Measurements from ENCODE around the gene DNAJC3. TPM values are rescaled to one million over a fixed set of nuclear protein-coding genes. Genes with fewer than 3 reads are reported as not detected.

DNAJC3 gene
- total and polyA plus RNA-seq, 2 experiments from 2014 or later, result 27.1 to 91.4 TPM

GRCh38 chr13:95629071-95629470, 47.9 kb upstream of the DNAJC3 start:
- WGBS (ENCODE audit: low lambda C conversion rate, missing lambda C conversion rate), result 88% methylated on average over 4 of the region's 4 CpGs
- H3K9me2 ChIP-seq (replicated peaks; ENCODE audit: insufficient read depth), result no peaks in the 10 kb centered on the region
- no peak overlapping the region for H3K27ac ChIP-seq
- H3K4me2 ChIP-seq, result no peak overlapping the region
- no peaks in the 10 kb centered on the region for H4K20me1 ChIP-seq (ENCODE audit: insufficient read depth, poor library complexity, severe bottlenecking)
- no peaks in the 10 kb centered on the region for H3K4me1 ChIP-seq (ENCODE audit: insufficient read depth)
- H3K4me3 ChIP-seq, result no peak overlapping the region
- H3K36me3 ChIP-seq (replicated peaks; ENCODE audit: insufficient read depth, low read depth), result no peaks in the 10 kb centered on the region
- H3K79me2 ChIP-seq, result no peaks in the 10 kb centered on the region
- TF ChIP-seq, protein P1, sequence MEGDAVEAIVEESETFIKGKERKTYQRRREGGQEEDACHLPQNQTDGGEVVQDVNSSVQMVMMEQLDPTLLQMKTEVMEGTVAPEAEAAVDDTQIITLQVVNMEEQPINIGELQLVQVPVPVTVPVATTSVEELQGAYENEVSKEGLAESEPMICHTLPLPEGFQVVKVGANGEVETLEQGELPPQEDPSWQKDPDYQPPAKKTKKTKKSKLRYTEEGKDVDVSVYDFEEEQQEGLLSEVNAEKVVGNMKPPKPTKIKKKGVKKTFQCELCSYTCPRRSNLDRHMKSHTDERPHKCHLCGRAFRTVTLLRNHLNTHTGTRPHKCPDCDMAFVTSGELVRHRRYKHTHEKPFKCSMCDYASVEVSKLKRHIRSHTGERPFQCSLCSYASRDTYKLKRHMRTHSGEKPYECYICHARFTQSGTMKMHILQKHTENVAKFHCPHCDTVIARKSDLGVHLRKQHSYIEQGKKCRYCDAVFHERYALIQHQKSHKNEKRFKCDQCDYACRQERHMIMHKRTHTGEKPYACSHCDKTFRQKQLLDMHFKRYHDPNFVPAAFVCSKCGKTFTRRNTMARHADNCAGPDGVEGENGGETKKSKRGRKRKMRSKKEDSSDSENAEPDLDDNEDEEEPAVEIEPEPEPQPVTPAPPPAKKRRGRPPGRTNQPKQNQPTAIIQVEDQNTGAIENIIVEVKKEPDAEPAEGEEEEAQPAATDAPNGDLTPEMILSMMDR (IDR thresholded peaks at IDR 0.05; ENCODE audit: poor library complexity), result no peak
- TF ChIP-seq EZH2phosphoT487 (IDR thresholded peaks at IDR 0.05; ENCODE audit: low read depth, severe bottlenecking, unreplicated experiment) (no peak), EZH2 (IDR thresholded peaks at IDR 0.05; ENCODE audit: borderline replicate concordance) (no peak)
- no peak overlapping the region for H2AFZ ChIP-seq
- DNase-seq (ENCODE audit: low spot score), result no peak
- no peaks in the 10 kb centered on the region for H3K27me3 ChIP-seq
- no peaks in the 10 kb centered on the region for H3K9me3 ChIP-seq (ENCODE audit: low read depth)

GRCh38 chr13:95630593-95630992, 46.3 kb upstream of the DNAJC3 start:
- WGBS (ENCODE audit: low lambda C conversion rate, missing lambda C conversion rate), result 93% methylated on average over 3 of the region's 3 CpGs
- H3K27ac ChIP-seq, result no peak overlapping the region
- H2AFZ ChIP-seq, result no peak overlapping the region
- H4K20me1 ChIP-seq (ENCODE audit: insufficient read depth, poor library complexity, severe bottlenecking), result no peaks in the 10 kb centered on the region
- no peaks in the 10 kb centered on the region for H3K9me3 ChIP-seq (ENCODE audit: low read depth)
- H3K9me2 ChIP-seq (replicated peaks; ENCODE audit: insufficient read depth), result no peaks in the 10 kb centered on the region
- TF ChIP-seq EZH2 (IDR thresholded peaks at IDR 0.05; ENCODE audit: borderline replicate concordance) (no peak), EZH2phosphoT487 (IDR thresholded peaks at IDR 0.05; ENCODE audit: low read depth, severe bottlenecking, unreplicated experiment) (no peak)
- TF ChIP-seq, protein P1 (IDR thresholded peaks at IDR 0.05; ENCODE audit: poor library complexity), result no peak
- H3K4me3 ChIP-seq, result no peak overlapping the region
- no peaks in the 10 kb centered on the region for H3K27me3 ChIP-seq
- no peaks in the 10 kb centered on the region for H3K4me1 ChIP-seq (ENCODE audit: insufficient read depth)
- no peaks in the 10 kb centered on the region for H3K36me3 ChIP-seq (replicated peaks; ENCODE audit: insufficient read depth, low read depth)
- no peak overlapping the region for H3K4me2 ChIP-seq
- no peak for DNase-seq (ENCODE audit: low spot score)
- no peaks in the 10 kb centered on the region for H3K79me2 ChIP-seq

GRCh38 chr13:95636853-95637252, 40.1 kb upstream of the DNAJC3 start:
- no peaks in the 10 kb centered on the region for H3K27me3 ChIP-seq
- TF ChIP-seq EZH2 (IDR thresholded peaks at IDR 0.05; ENCODE audit: borderline replicate concordance) (no peak), EZH2phosphoT487 (IDR thresholded peaks at IDR 0.05; ENCODE audit: low read depth, severe bottlenecking, unreplicated experiment) (no peak)
- TF ChIP-seq, protein P1 (IDR thresholded peaks at IDR 0.05; ENCODE audit: poor library complexity), result no peak
- no peaks in the 10 kb centered on the region for H4K20me1 ChIP-seq (ENCODE audit: insufficient read depth, poor library complexity, severe bottlenecking)
- H2AFZ ChIP-seq, result no peak overlapping the region
- peaks cover 9% of the 10 kb centered on the region for H3K4me1 ChIP-seq (ENCODE audit: insufficient read depth)
- DNase-seq (ENCODE audit: low spot score), result no peak
- no peak overlapping the region for H3K27ac ChIP-seq
- no peak overlapping the region for H3K4me3 ChIP-seq
- H3K9me3 ChIP-seq (ENCODE audit: low read depth), result no peaks in the 10 kb centered on the region
- H3K79me2 ChIP-seq, result no peaks in the 10 kb centered on the region
- no peaks in the 10 kb centered on the region for H3K9me2 ChIP-seq (replicated peaks; ENCODE audit: insufficient read depth)
- H3K36me3 ChIP-seq (replicated peaks; ENCODE audit: insufficient read depth, low read depth), result no peaks in the 10 kb centered on the region
- H3K4me2 ChIP-seq, result no peak overlapping the region
